SK-N-SH (cell line): Measurements from ENCODE around the gene PCNX3. TPM values are rescaled to one million over a fixed set of nuclear protein-coding genes. Genes with fewer than 3 reads are reported as not detected.

Experiments
- CTCF ChIA-PET: fragments of 300-600, 350-600 bp; formaldehyde crosslinking; extraction: SDS; loops from one replicate; lab custom pipeline; 2021; lab: Yijun Ruan, JAX
- POLR2A ChIA-PET: fragments of 350-600 bp; sonication (Branson Sonifier 250); formaldehyde crosslinking; extraction: SDS; loops from one replicate; lab custom pipeline; 2020; ENCODE audit warnings: antibody characterized with exemption, inconsistent platforms; lab: Yijun Ruan, JAX
- DNase-seq: peaks from one replicate; pipeline ENCODE4 v3.0.0; 2012
- H2AFZ ChIP-seq: fragments of 200-600 bp; sonication (generic); 2 replicates; pipeline ENCODE4 v1.8.1; 2016; ENCODE audit warnings: antibody characterized with exemption, mild to moderate bottlenecking, low read depth
- H3F3A ChIP-seq: fragments of 200-600 bp; sonication (generic); replicated peaks from 2 replicates; pipeline ENCODE3; 2016; ENCODE audit warnings: antibody characterized with exemption, mild to moderate bottlenecking; ENCODE audit not compliant: insufficient read depth
- H3K27ac ChIP-seq, 2 experiments: fragments of 200-500 bp in 1 of 2; fragments of 200-600 bp in 1 of 2; sonication (Bioruptor generic) in 1 of 2; sonication (generic), shearing (Covaris generic) in 1 of 2; 2 replicates each; pipeline versions ENCODE4 v1.5.1 to v1.6.1; 2014 to 2016; ENCODE audit warnings: low read depth in 2 of 2, inconsistent platforms in 1 of 2, low read length in 1 of 2, mild to moderate bottlenecking in 1 of 2, mixed read lengths in 1 of 2
- H3K27me3 ChIP-seq: fragments of 200-600 bp; sonication (generic), shearing (Covaris generic); 2 replicates; pipeline ENCODE4 v1.6.1; 2016; ENCODE audit warnings: mixed run types; ENCODE audit not compliant: insufficient read depth
- H3K36me3 ChIP-seq, 2 experiments: fragments of 200-500 bp in 1 of 2; fragments of 200-600 bp in 1 of 2; sonication (Bioruptor generic) in 1 of 2; sonication (generic) in 1 of 2; replicated peaks in 1 of 2; 2 replicates each; pipeline versions ENCODE3 to v1.5.1; 2014 to 2016; ENCODE audit warnings: low read length in 1 of 2, mild to moderate bottlenecking in 1 of 2; ENCODE audit not compliant: insufficient read depth in 2 of 2, control insufficient read depth in 1 of 2
- H3K4me1 ChIP-seq, 2 experiments: fragments of 200-500 bp in 1 of 2; fragments of 200-600 bp in 1 of 2; sonication (Bioruptor generic) in 1 of 2; sonication (generic), shearing (Covaris generic) in 1 of 2; 2 replicates each; pipeline versions ENCODE4 v1.5.1 to v1.6.1; 2014 to 2016; ENCODE audit warnings: low read depth in 1 of 2, low read length in 1 of 2, mixed run types in 1 of 2; ENCODE audit not compliant: insufficient read depth in 2 of 2, control insufficient read depth in 1 of 2
- H3K4me2 ChIP-seq: fragments of 200-600 bp; sonication (generic), shearing (Covaris generic); 2 replicates; pipeline ENCODE4 v1.6.1; 2017; ENCODE audit warnings: mixed run types
- H3K4me3 ChIP-seq, 2 experiments: fragments of 200-500 bp in 1 of 2; fragments of 200-600 bp in 1 of 2; sonication (Bioruptor generic) in 1 of 2; sonication (generic), shearing (Covaris generic) in 1 of 2; 2 replicates each; pipeline versions ENCODE4 v1.5.1 to v1.8.1; 2014 to 2016; ENCODE audit warnings: low read depth in 2 of 2, inconsistent platforms in 1 of 2, low read length in 1 of 2, mild to moderate bottlenecking in 1 of 2, mixed read lengths in 1 of 2, moderate library complexity in 1 of 2
- H3K79me2 ChIP-seq: fragments of 200-600 bp; sonication (generic); 2 replicates; pipeline ENCODE4 v1.8.1; 2017; ENCODE audit warnings: mild to moderate bottlenecking; ENCODE audit not compliant: insufficient read depth
- H3K9ac ChIP-seq: fragments of 200-600 bp; sonication (generic); 2 replicates; pipeline ENCODE4 v1.6.1; 2017; ENCODE audit warnings: mixed run types
- H3K9me2 ChIP-seq: fragments of 200-600 bp; sonication (generic); 2 replicates; pipeline ENCODE4 v1.6.1; 2017; ENCODE audit warnings: mixed run types
- H3K9me3 ChIP-seq: fragments of 200-600 bp; sonication (generic); 2 replicates; pipeline ENCODE4 v1.6.1; 2017; ENCODE audit warnings: mixed run types, mild to moderate bottlenecking, moderate library complexity
- H4K20me1 ChIP-seq: fragments of 200-600 bp; sonication (generic); 2 replicates; pipeline ENCODE4 v1.6.1; 2017; ENCODE audit warnings: mild to moderate bottlenecking, mixed run types; ENCODE audit not compliant: insufficient read depth
- CHD2 ChIP-seq: fragments of 150-350 bp; IDR thresholded peaks from 2 replicates; pipeline ENCODE4 v1.6.1; 2018; ENCODE audit warnings: low read length; ENCODE audit not compliant: partially characterized antibody
- ELF1 ChIP-seq: IDR thresholded peaks from 2 replicates; pipeline ENCODE4 v1.4.0; 2012
- EP300 ChIP-seq, 2 experiments: IDR thresholded peaks; 2 replicates each; pipeline versions ENCODE4 v1.4.0 to v1.6.1; 2012; ENCODE audit warnings: borderline replicate concordance in 1 of 2, low read depth in 1 of 2, low read length in 1 of 2
- FOXJ3 ChIP-seq: sonication (generic); formaldehyde crosslinking; IDR thresholded peaks from 2 replicates; pipeline ENCODE4 v1.5.1; 2020; ENCODE audit warnings: mild to moderate bottlenecking, missing genetic modification reagents
- GABPA ChIP-seq: IDR thresholded peaks from 2 replicates; pipeline ENCODE4 v1.4.0; 2012; ENCODE audit warnings: low read depth, mild to moderate bottlenecking
- IRF3 ChIP-seq: fragments of 150-350 bp; IDR thresholded peaks from 2 replicates; pipeline ENCODE4 v1.6.1; 2016; ENCODE audit warnings: mild to moderate bottlenecking, low read depth, low read length
- JUND ChIP-seq: IDR thresholded peaks from 2 replicates; pipeline ENCODE4 v1.4.0; 2012
- MEF2A ChIP-seq: IDR thresholded peaks from 2 replicates; pipeline ENCODE4 v1.4.0; 2012; ENCODE audit warnings: low read depth, borderline replicate concordance
- MXI1 ChIP-seq: IDR thresholded peaks from 2 replicates; pipeline ENCODE4 v1.6.1; 2012; ENCODE audit warnings: mild to moderate bottlenecking, low read depth, low read length, improper control_type of control experiment
- NFIC ChIP-seq: IDR thresholded peaks from 2 replicates; pipeline ENCODE4 v1.4.0; 2012; ENCODE audit warnings: borderline replicate concordance
- NRF1 ChIP-seq: IDR thresholded peaks from 2 replicates; pipeline ENCODE4 v1.6.1; 2012; ENCODE audit warnings: low read depth, mild to moderate bottlenecking, low read length
- PBX3 ChIP-seq: IDR thresholded peaks from 2 replicates; pipeline ENCODE4; 2012
- RAD21 ChIP-seq: IDR thresholded peaks from 2 replicates; pipeline ENCODE4 v1.6.1; 2012; ENCODE audit warnings: mild to moderate bottlenecking, low read length
- RCOR1 ChIP-seq: fragments of 150-350 bp; IDR thresholded peaks from 2 replicates; pipeline ENCODE4 v1.6.1; 2017; ENCODE audit warnings: antibody characterized with exemption, low read length
- RFX5 ChIP-seq: IDR thresholded peaks from 2 replicates; pipeline ENCODE4 v1.6.1; 2012; ENCODE audit warnings: mild to moderate bottlenecking, improper control_type of control experiment, low read length
- RXRA ChIP-seq: IDR thresholded peaks from 2 replicates; pipeline ENCODE4 v1.4.0; 2012; ENCODE audit warnings: low read depth, mild to moderate bottlenecking, borderline replicate concordance
- TCF12 ChIP-seq: IDR thresholded peaks from 2 replicates; pipeline ENCODE4 v1.4.0; 2012
- USF1 ChIP-seq: IDR thresholded peaks from 2 replicates; pipeline ENCODE4 v1.4.0; 2012; ENCODE audit warnings: low read depth, borderline replicate concordance
- YY1 ChIP-seq: IDR thresholded peaks from 2 replicates; pipeline ENCODE4 v1.4.0; 2012; ENCODE audit warnings: low read depth, mild to moderate bottlenecking
- WGBS: methylation state at CpG from one replicate; pipeline ENCODE4 v1.1.6; 2017; ENCODE audit warnings: low lambda C conversion rate; 5-methylcytosine and 5-hydroxymethylcytosine counted together
- polyA plus RNA-seq, 3 experiments: library from polyadenylated mRNA; depleted of rRNA; stranded (reverse); fragments of >200 nt; gene quantifications; 2 replicates each; pipeline ENCODE4 v1.2.3, GENCODE V29; 2012

The PCNX3 gene
- polyA plus RNA-seq, 1 of the 3 experiments (the other 2 are of a cell fraction), result 33.7 TPM

GRCh38 chr11:65609229-65609628, 6.3 kb upstream of the PCNX3 start:
- no peak overlapping the region for H3K4me2 ChIP-seq
- H3K79me2 ChIP-seq, result peaks cover 64% of the 10 kb centered on the region
- H3K4me3 ChIP-seq, result no peak overlapping the region
- H3K27ac ChIP-seq, result no peak overlapping the region
- no peaks in the 10 kb centered on the region for H3K27me3 ChIP-seq
- H2AFZ ChIP-seq, result no peak overlapping the region
- ChIA-PET CTCF (interaction anchor here (1.1 to 3.8 kb wide), 5 partner anchors 15 to 69 kb away, joined by 3 to 15 read pairs (median 13); no protein-coding TSS in a partner anchor), POLR2A (no interaction called here)
- DNase-seq, result no peak
- H3F3A ChIP-seq, result no peaks in the 10 kb centered on the region
- 94% methylated on average over 3 of the region's 3 CpGs for WGBS
- peaks cover 12 to 35% of the 10 kb centered on the region in 2 experiments for H3K36me3 ChIP-seq
- H3K9me2 ChIP-seq, result no peaks in the 10 kb centered on the region
- peaks cover 25 to 35% of the 10 kb centered on the region in 2 experiments; a peak in 3 of 4 replicates for H3K4me1 ChIP-seq
- no peak overlapping the region for H3K9ac ChIP-seq
- H4K20me1 ChIP-seq, result peaks cover 30% of the 10 kb centered on the region
- H3K9me3 ChIP-seq, result no peaks in the 10 kb centered on the region
- no peak for TF ChIP-seq RCOR1
- TF ChIP-seq EP300 (IDR thresholded peaks at IDR 0.05; ENCODE audit: borderline replicate concordance in 1 of 2, low read depth in 1 of 2, low read length in 1 of 2), result no peak

- Histone ChIP-seq H3K9me2 (no peaks in the 10 kb centered on the region), H3K4me2 (no peak overlapping the region), H3K9ac (no peak overlapping the region), H3K9me3 (no peaks in the 10 kb centered on the region), H3K27me3 (no peaks in the 10 kb centered on the region), H3K27ac (no peak overlapping the region), H3K4me3 (no peak overlapping the region), H3K79me2 (peaks cover 68% of the 10 kb centered on the region), H3F3A (no peaks in the 10 kb centered on the region), H3K4me1 (peaks cover 25 to 35% of the 10 kb centered on the region in 2 experiments; a peak in 3 of 4 replicates), H2AFZ (no peak overlapping the region), H4K20me1 (peaks cover 30% of the 10 kb centered on the region), H3K36me3 (peaks cover 12 to 31% of the 10 kb centered on the region in 2 experiments)
- POLR2A ChIA-PET, result no interaction called here
- TF ChIP-seq YY1 (no peak), TCF12 (no peak), GABPA (no peak), FOXJ3 (no peak), JUND (no peak), RXRA (no peak)
- DNase-seq, result no peak
- CTCF ChIA-PET, result interaction anchor here (0.9 to 3.8 kb wide), 5 partner anchors 16 to 194 kb away, joined by 3 to 15 read pairs (median 13); no protein-coding TSS in a partner anchor
- 100% methylated on average over 5 of the region's 5 CpGs for WGBS
Measured at GRCh38 chr11:65609665-65610064, 5.9 kb upstream of the PCNX3 start.

GRCh38 chr11:65610404-65610803, 5.2 kb upstream of the PCNX3 start:
- H3K9me2 ChIP-seq, result no peaks in the 10 kb centered on the region
- TF ChIP-seq JUND (no peak), PBX3 (no peak), MEF2A (no peak), RFX5 (no peak), NRF1 (no peak), MXI1 (no peak), CHD2 (no peak), USF1 (no peak), NFIC (no peak), IRF3 (no peak), ELF1 (no peak), RAD21 (no peak), GABPA (no peak), YY1 (no peak)
- H3K4me2 ChIP-seq, result peak overlapping the region; percentile 85; the same call in 1 of the 2 replicates
- H3K9ac ChIP-seq, result no peak overlapping the region
- no peak overlapping the region for H3K27ac ChIP-seq
- ChIA-PET CTCF (interaction anchor here (0.9 to 3.8 kb wide), 5 partner anchors 16 to 195 kb away, joined by 3 to 15 read pairs (median 13); no protein-coding TSS in a partner anchor), POLR2A (no interaction called here)
- H4K20me1 ChIP-seq, result peaks cover 30% of the 10 kb centered on the region
- H3K9me3 ChIP-seq, result no peaks in the 10 kb centered on the region
- H3K79me2 ChIP-seq, result peaks cover 72% of the 10 kb centered on the region
- 96% methylated on average over 6 of the region's 6 CpGs for WGBS
- no peak for DNase-seq
- no peaks in the 10 kb centered on the region for H3F3A ChIP-seq
- H2AFZ ChIP-seq, result no peak overlapping the region
- H3K36me3 ChIP-seq, result peaks cover 9 to 23% of the 10 kb centered on the region in 2 experiments
- H3K27me3 ChIP-seq, result no peaks in the 10 kb centered on the region
- H3K4me1 ChIP-seq, result peaks cover 25 to 35% of the 10 kb centered on the region in 2 experiments; a peak in 3 of 4 replicates
- H3K4me3 ChIP-seq, result no peak overlapping the region
